HL-60 (cell line): ENCODE measurements around the gene SPATA32.

Experiments
- DNase-seq, 2 experiments: peaks; one replicate each; pipeline ENCODE4 v3.0.0-alpha.2; 2010 to 2020; ENCODE audit warnings: low read depth in 1 of 2, low spot score in 1 of 2
- H3K27ac ChIP-seq: fragments of 250-450 bp; sonication (Bioruptor Pico); replicated peaks from 2 replicates; pipeline ENCODE4 v1.5.1; 2020; ENCODE audit warnings: mild to moderate bottlenecking, moderate library complexity
- H3K27me3 ChIP-seq: fragments of 250-450 bp; sonication (Bioruptor Pico); 2 replicates; pipeline ENCODE4 v1.5.1; 2021; ENCODE audit warnings: mild to moderate bottlenecking, moderate library complexity; ENCODE audit not compliant: insufficient read depth, poor library complexity, severe bottlenecking
- H3K4me3 ChIP-seq: replicated peaks from 2 replicates; pipeline ENCODE4 v1.5.1; 2011; ENCODE audit warnings: mild to moderate bottlenecking, control low read depth, low read length; ENCODE audit not compliant: insufficient read depth
- CTCF ChIP-seq: IDR thresholded peaks from one replicate; pipeline ENCODE4 v1.5.1; 2011; ENCODE audit warnings: low read length, control low read depth, inconsistent platforms; ENCODE audit not compliant: insufficient read depth
- GABPA ChIP-seq: IDR thresholded peaks from 2 replicates; pipeline ENCODE4 v1.6.1; 2012; ENCODE audit warnings: low read depth
- POLR2AphosphoS5 ChIP-seq: IDR thresholded peaks from 2 replicates; pipeline ENCODE4 v1.6.1; 2012; ENCODE audit warnings: low read depth
- REST ChIP-seq: IDR thresholded peaks from 2 replicates; pipeline ENCODE4 v1.6.1; 2012; ENCODE audit warnings: low read depth; ENCODE audit not compliant: insufficient replicate concordance
- SPI1 ChIP-seq: IDR thresholded peaks from 2 replicates; pipeline ENCODE4 v1.6.1; 2012; ENCODE audit warnings: low read depth, mild to moderate bottlenecking, borderline replicate concordance

The SPATA32 gene

GRCh38 chr17:45263477-45263860 lies 1.6 kb upstream of the SPATA32 start:
- Histone ChIP-seq H3K4me3 (no peak overlapping the region), H3K27me3 (no peaks in the 10 kb centered on the region), H3K27ac (no peak overlapping the region)
- DNase-seq: no peak
- TF ChIP-seq REST (no peak), CTCF (no peak), GABPA (no peak), SPI1 (no peak), POLR2AphosphoS5 (no peak)

GRCh38 chr17:45262516-45263476 lies 902 bp upstream of the SPATA32 start:
- no peaks in the 10 kb centered on the region for H3K27me3 ChIP-seq
- no peak for DNase-seq
- no peak overlapping the region for H3K27ac ChIP-seq
- H3K4me3 ChIP-seq: no peak overlapping the region
- TF ChIP-seq CTCF (no peak), SPI1 (no peak)

GRCh38 chr17:45260204-45260783 lies 1.6 kb downstream of the SPATA32 start:
- Histone ChIP-seq H3K27me3 (no peaks in the 10 kb centered on the region), H3K27ac (no peak overlapping the region), H3K4me3 (no peak overlapping the region)
- no peak for TF ChIP-seq GABPA
- no peak for TF ChIP-seq CTCF
- no peak for TF ChIP-seq POLR2AphosphoS5
- TF ChIP-seq REST: no peak
- no peak for TF ChIP-seq SPI1
- DNase-seq: no peak
